ENCODE measurements around the gene FNDC5. TPM values are rescaled to one million over a fixed set of nuclear protein-coding genes. Genes with fewer than 3 reads are reported as not detected.
A peak's percentile ranks its signal among the peaks of the same experiment; 100 is the strongest.

FNDC5 gene
- total RNA-seq, 2 experiments from 2014 or later: not detected

- Mint-ChIP-seq H3K36me3 (ENCODE audit: low read depth) (no peaks in the 10 kb centered on the region), H3K27me3 (ENCODE audit: low read depth) (peaks cover 28% of the 10 kb centered on the region), H3K27ac (no peak overlapping the region), H3K4me1 (ENCODE audit: low read depth) (no peaks in the 10 kb centered on the region), H3K4me3 (no peak overlapping the region), H3K9me3 (no peaks in the 10 kb centered on the region)
- no peak for DNase-seq
- CTCF ChIA-PET: interaction anchor here (0.9 to 7.8 kb wide), 11 partner anchors 8 to 210 kb away, joined by 3 to 63 read pairs (median 4); no protein-coding TSS in a partner anchor
- intact Hi-C loops (cut with micrococcal nuclease): loop anchor here (2.0 to 5.0 kb wide), 2 partner anchors 209 to 490 kb away; no protein-coding TSS in a partner anchor
Observed at GRCh38 chr1:32877211-32878110, 6.7 kb upstream of the FNDC5 start.

- no peaks in the 10 kb centered on the region for H3K36me3 Mint-ChIP-seq (ENCODE audit: low read depth)
Observed at GRCh38 chr1:32876341-32877210, 5.9 kb upstream of the FNDC5 start.

GRCh38 chr1:32874860-32875752 lies 4.4 kb upstream of the FNDC5 start:
- CTCF ChIA-PET: interaction anchor here (0.6 to 7.8 kb wide), 12 partner anchors 8 to 596 kb away, joined by 3 to 63 read pairs (median 4); partner anchors contain the start of gene HPCA

More at GRCh38 chr1:32876341-32877210, 5.9 kb upstream of the FNDC5 start:
- H3K4me3 Mint-ChIP-seq: no peak overlapping the region
- no peaks in the 10 kb centered on the region for H3K4me1 Mint-ChIP-seq (ENCODE audit: low read depth)
- peak; percentile 75 for DNase-seq
- intact Hi-C loops (cut with micrococcal nuclease): loop anchor here (2.0 to 5.0 kb wide), 2 partner anchors 210 to 491 kb away; no protein-coding TSS in a partner anchor
- H3K27me3 Mint-ChIP-seq (ENCODE audit: low read depth): peaks cover 29% of the 10 kb centered on the region
- no peaks in the 10 kb centered on the region for H3K9me3 Mint-ChIP-seq
- CTCF ChIA-PET: interaction anchor here (0.5 to 7.8 kb wide), 18 partner anchors 8 to 595 kb away, joined by 3 to 63 read pairs (median 4); no protein-coding TSS in a partner anchor
- H3K27ac Mint-ChIP-seq: no peak overlapping the region

GRCh38 chr1:32873484-32873883 lies 2.8 kb upstream of the FNDC5 start:
- peaks cover 42% of the 10 kb centered on the region for H3K27me3 Mint-ChIP-seq (ENCODE audit: low read depth)
- H3K27ac Mint-ChIP-seq: no peak overlapping the region
- H3K4me3 Mint-ChIP-seq: no peak overlapping the region
- H3K4me1 Mint-ChIP-seq (ENCODE audit: low read depth): peaks cover 6% of the 10 kb centered on the region
- CTCF ChIA-PET: interaction anchor here (0.7 to 7.8 kb wide), 7 partner anchors 9 to 369 kb away, joined by 3 to 63 read pairs (median 3); partner anchors contain the start of gene YARS1
- no peak for DNase-seq
- no peaks in the 10 kb centered on the region for H3K36me3 Mint-ChIP-seq (ENCODE audit: low read depth)
- no peaks in the 10 kb centered on the region for H3K9me3 Mint-ChIP-seq
- intact Hi-C loops (cut with micrococcal nuclease): loop anchor here (2.0 kb wide), 2 partner anchors 101 to 353 kb away; no protein-coding TSS in a partner anchor

More at GRCh38 chr1:32874860-32875752, 4.4 kb upstream of the FNDC5 start:
- no peak for DNase-seq
- no peak overlapping the region for H3K4me3 Mint-ChIP-seq
- H3K36me3 Mint-ChIP-seq (ENCODE audit: low read depth): no peaks in the 10 kb centered on the region
- H3K27me3 Mint-ChIP-seq (ENCODE audit: low read depth): peaks cover 32% of the 10 kb centered on the region
- intact Hi-C loops (cut with micrococcal nuclease): loop anchor here (5.0 kb wide), 1 partner anchor 492 kb away; no protein-coding TSS in a partner anchor
- no peaks in the 10 kb centered on the region for H3K9me3 Mint-ChIP-seq
- H3K4me1 Mint-ChIP-seq (ENCODE audit: low read depth): peaks cover 6% of the 10 kb centered on the region
- H3K27ac Mint-ChIP-seq: no peak overlapping the region

- Mint-ChIP-seq H3K9me3 (no peaks in the 10 kb centered on the region), H3K36me3 (ENCODE audit: low read depth) (no peaks in the 10 kb centered on the region), H3K4me3 (no peak overlapping the region), H3K4me1 (ENCODE audit: low read depth) (peaks cover 6% of the 10 kb centered on the region), H3K27me3 (ENCODE audit: low read depth) (peaks cover 40% of the 10 kb centered on the region), H3K27ac (no peak overlapping the region)
- intact Hi-C loops (cut with micrococcal nuclease): loop anchor here (1.0 to 2.0 kb wide), 3 partner anchors 99 to 351 kb away; no protein-coding TSS in a partner anchor
- CTCF ChIA-PET: interaction anchor here (0.6 to 7.8 kb wide), 9 partner anchors 13 to 160 kb away, joined by 3 to 63 read pairs (median 4); no protein-coding TSS in a partner anchor
- DNase-seq: no peak
Observed at GRCh38 chr1:32872192-32872460, 1.4 kb upstream of the FNDC5 start.

GRCh38 chr1:32871364-32872191 lies 866 bp upstream of the FNDC5 start:
- Mint-ChIP-seq H3K4me1 (ENCODE audit: low read depth) (peaks cover 6% of the 10 kb centered on the region), H3K36me3 (ENCODE audit: low read depth) (no peaks in the 10 kb centered on the region), H3K27me3 (ENCODE audit: low read depth) (peaks cover 40% of the 10 kb centered on the region), H3K9me3 (no peaks in the 10 kb centered on the region), H3K4me3 (no peak overlapping the region), H3K27ac (no peak overlapping the region)
- CTCF ChIA-PET: interaction anchor here (0.6 to 7.8 kb wide), 11 partner anchors 12 to 214 kb away, joined by 3 to 63 read pairs (median 3); no protein-coding TSS in a partner anchor
- no peak for DNase-seq
- intact Hi-C loops (cut with micrococcal nuclease): loop anchor here (1.0 to 2.0 kb wide), 3 partner anchors 99 to 351 kb away; no protein-coding TSS in a partner anchor

GRCh38 chr1:32869923-32870614 lies 643 bp downstream of the FNDC5 start:
- intact Hi-C loops (cut with micrococcal nuclease): loop anchor here (1.0 kb wide), 1 partner anchor 42 kb away; no protein-coding TSS in a partner anchor
- Mint-ChIP-seq H3K4me3 (peak overlapping the region; percentile 35), H3K36me3 (ENCODE audit: low read depth) (no peaks in the 10 kb centered on the region), H3K27ac (no peak overlapping the region), H3K4me1 (ENCODE audit: low read depth) (peaks cover 6% of the 10 kb centered on the region), H3K27me3 (ENCODE audit: low read depth) (peaks cover 31% of the 10 kb centered on the region), H3K9me3 (no peaks in the 10 kb centered on the region)
- DNase-seq: no peak
- CTCF ChIA-PET: interaction anchor here (7.8 kb wide), 1 partner anchor 158 kb away, joined by 63 read pairs; no protein-coding TSS in a partner anchor

- Mint-ChIP-seq H3K4me1 (ENCODE audit: low read depth) (peaks cover 6% of the 10 kb centered on the region), H3K27ac (no peak overlapping the region), H3K4me3 (no peak overlapping the region), H3K36me3 (ENCODE audit: low read depth) (no peaks in the 10 kb centered on the region), H3K27me3 (ENCODE audit: low read depth) (peaks cover 26% of the 10 kb centered on the region), H3K9me3 (no peaks in the 10 kb centered on the region)
- intact Hi-C loops (cut with micrococcal nuclease): loop anchor here (1.0 kb wide), 1 partner anchor 41 kb away; no protein-coding TSS in a partner anchor
- CTCF ChIA-PET: interaction anchor here (0.9 to 2.5 kb wide), 3 partner anchors 8 to 157 kb away, joined by 3 to 8 read pairs (median 7); no protein-coding TSS in a partner anchor
- no peak for DNase-seq
Observed at GRCh38 chr1:32868806-32869455, 1.8 kb downstream of the FNDC5 start.

- H3K27ac Mint-ChIP-seq: no peak overlapping the region
- CTCF ChIA-PET: interaction anchor here (0.9 to 2.5 kb wide), 3 partner anchors 9 to 156 kb away, joined by 3 to 8 read pairs (median 7); no protein-coding TSS in a partner anchor
Observed at GRCh38 chr1:32868085-32868484, 2.6 kb downstream of the FNDC5 start.

More at GRCh38 chr1:32868085-32868484, 2.6 kb downstream of the FNDC5 start:
- intact Hi-C loops (cut with micrococcal nuclease): no loop called here
- DNase-seq: no peak
- Mint-ChIP-seq H3K4me1 (ENCODE audit: low read depth) (peaks cover 6% of the 10 kb centered on the region), H3K9me3 (no peaks in the 10 kb centered on the region), H3K27me3 (ENCODE audit: low read depth) (peaks cover 26% of the 10 kb centered on the region), H3K36me3 (ENCODE audit: low read depth) (no peaks in the 10 kb centered on the region), H3K4me3 (no peak overlapping the region)
